Measurements from ENCODE around the gene ZNF341. TPM values are rescaled to one million over a fixed set of nuclear protein-coding genes. Genes with fewer than 3 reads are reported as not detected.

Gene ZNF341
- total RNA-seq, 1 donor from 2014 or later: 4.8 TPM

GRCh38 chr20:33824852-33825251 lies 93.1 kb downstream of the ZNF341 start:
- DNase-seq (ENCODE audit: low spot score): no peak

GRCh38 chr20:33825340-33826269 lies 93.8 kb downstream of the ZNF341 start:
- no peak for DNase-seq (ENCODE audit: low spot score)

GRCh38 chr20:33826270-33826897 lies 94.6 kb downstream of the ZNF341 start:
- no peak for DNase-seq (ENCODE audit: low spot score)

GRCh38 chr20:33827109-33827508 lies 95.3 kb downstream of the ZNF341 start:
- no peak for DNase-seq (ENCODE audit: low spot score)

- no peak for DNase-seq (ENCODE audit: low spot score)
These were observed 96.0 kb downstream of the ZNF341 start for GRCh38 chr20:33827634-33828325.

GRCh38 chr20:33828326-33828844 lies 96.6 kb downstream of the ZNF341 start:
- no peak for DNase-seq (ENCODE audit: low spot score)

GRCh38 chr20:33828967-33829560 lies 97.3 kb downstream of the ZNF341 start:
- no peak for DNase-seq (ENCODE audit: low spot score)

GRCh38 chr20:33829636-33830035 lies 97.8 kb downstream of the ZNF341 start:
- no peak for DNase-seq (ENCODE audit: low spot score)

- no peak for DNase-seq (ENCODE audit: low spot score)
These were observed 98.6 kb downstream of the ZNF341 start for GRCh38 chr20:33830371-33830770.

GRCh38 chr20:33832103-33832804 lies 100.5 kb downstream of the ZNF341 start:
- DNase-seq (ENCODE audit: low spot score): no peak

- DNase-seq (ENCODE audit: low spot score): no peak
These were observed 101.5 kb downstream of the ZNF341 start for GRCh38 chr20:33833333-33833732.

- DNase-seq (ENCODE audit: low spot score): no peak
These were observed 103.9 kb downstream of the ZNF341 start for GRCh38 chr20:33835615-33836172.

- DNase-seq (ENCODE audit: low spot score): no peak
These were observed 104.5 kb downstream of the ZNF341 start for GRCh38 chr20:33836277-33836676.

- DNase-seq (ENCODE audit: low spot score): no peak
These were observed 105.5 kb downstream of the ZNF341 start for GRCh38 chr20:33837096-33837830.

- no peak for DNase-seq (ENCODE audit: low spot score)
These were observed 106.5 kb downstream of the ZNF341 start for GRCh38 chr20:33838035-33838864.

GRCh38 chr20:33839591-33839990 lies 107.8 kb downstream of the ZNF341 start:
- no peak for DNase-seq (ENCODE audit: low spot score)

- DNase-seq (ENCODE audit: low spot score): no peak
These were observed 108.4 kb downstream of the ZNF341 start for GRCh38 chr20:33840160-33840559.

GRCh38 chr20:33840759-33841435 lies 109.1 kb downstream of the ZNF341 start:
- no peak for DNase-seq (ENCODE audit: low spot score)

GRCh38 chr20:33841436-33841799 lies 109.6 kb downstream of the ZNF341 start:
- no peak for DNase-seq (ENCODE audit: low spot score)

Data from ureter (tissue), 1 donor.